K562 (cell line): ENCODE measurements around the gene RPL22L1. TPM values are rescaled to one million over a fixed set of nuclear protein-coding genes. Genes with fewer than 3 reads are reported as not detected.

Experiments used
- BACH1 ChIP-seq: fragments of 200-800 bp; sonication (Bioruptor generic); IDR thresholded peaks from 2 replicates; pipeline ENCODE4 v1.6.1; 2016; ENCODE audit warnings: missing genetic modification characterization, missing compliant biosample characterization
- C11orf30 ChIP-seq: fragments of 450-650 bp; IDR thresholded peaks from 2 replicates; pipeline ENCODE4 v1.6.1; 2016; ENCODE audit warnings: low read depth, mild to moderate bottlenecking
- CBX3 ChIP-seq, 2 experiments: IDR thresholded peaks; 1 replicate in 1 of 2; 2 replicates in 1 of 2; pipeline ENCODE4 v1.6.1; 2012; ENCODE audit warnings: inconsistent platforms in 2 of 2, low read length in 2 of 2, borderline replicate concordance in 1 of 2, control low read depth in 1 of 2
- CLOCK ChIP-seq: fragments of 250-450 bp; sonication (Bioruptor Pico); IDR thresholded peaks from 2 replicates; pipeline ENCODE4 v1.4.0; 2020; ENCODE audit warnings: mild to moderate bottlenecking, moderate library complexity, borderline replicate concordance
- CXXC5 ChIP-seq: fragments of 250-450 bp; sonication (Bioruptor Pico); IDR thresholded peaks from 2 replicates; pipeline ENCODE4 v1.8.0; 2022; ENCODE audit warnings: inconsistent platforms, mild to moderate bottlenecking, moderate library complexity
- DACH1 ChIP-seq: fragments of 450-650 bp; IDR thresholded peaks from 2 replicates; pipeline ENCODE4 v1.6.1; 2018; ENCODE audit not compliant: partially characterized antibody
- ETV5 ChIP-seq: sonication (generic); formaldehyde crosslinking; IDR thresholded peaks from 2 replicates; pipeline ENCODE4 v1.4.0; 2020; ENCODE audit warnings: low read depth, mild to moderate bottlenecking, missing genetic modification reagents
- EZH2 ChIP-seq: IDR thresholded peaks from 2 replicates; pipeline ENCODE4 v1.6.1; 2012; ENCODE audit warnings: low read depth, mild to moderate bottlenecking, inconsistent platforms, low read length, borderline replicate concordance
- HBP1 ChIP-seq: fragments of 450-650 bp; formaldehyde crosslinking; IDR thresholded peaks from 2 replicates; pipeline ENCODE4 v1.4.0; 2022; ENCODE audit warnings: missing genetic modification characterization
- HCFC1 ChIP-seq: IDR thresholded peaks from 2 replicates; pipeline ENCODE4 v1.6.1; 2012; ENCODE audit warnings: low read depth, low read length, improper control_type of control experiment
- HDAC1 ChIP-seq, 2 experiments: fragments of 450-650 bp; IDR thresholded peaks; 2 replicates each; pipeline ENCODE4 v1.6.1; 2016 to 2017; ENCODE audit warnings: inconsistent platforms in 1 of 2, mild to moderate bottlenecking in 1 of 2, moderate library complexity in 1 of 2
- ILK ChIP-seq: fragments of 450-650 bp; IDR thresholded peaks from 2 replicates; pipeline ENCODE4 v1.6.1; 2016; ENCODE audit warnings: missing genetic modification characterization, low read depth, mild to moderate bottlenecking, missing compliant biosample characterization, moderate library complexity, borderline replicate concordance
- PHB ChIP-seq: fragments of 250-450 bp; sonication (Bioruptor Pico); IDR thresholded peaks from 2 replicates; pipeline ENCODE4 v1.5.0; 2021
- RBM22 ChIP-seq: fragments of 200-400 bp; formaldehyde crosslinking; IDR thresholded peaks from 2 replicates; pipeline ENCODE4 v1.6.1; 2018; ENCODE audit warnings: low read length, low read depth; ENCODE audit not compliant: poor library complexity, severe bottlenecking
- TAF1 ChIP-seq: IDR thresholded peaks from 2 replicates; pipeline ENCODE4 v1.6.1; 2011; ENCODE audit warnings: mild to moderate bottlenecking, low read length, moderate library complexity; ENCODE audit not compliant: insufficient read depth, control insufficient read depth, severe bottlenecking; ENCODE audit errors: extremely low read depth
- TAF7 ChIP-seq: fragments of 450-650 bp; IDR thresholded peaks from 2 replicates; pipeline ENCODE4 v1.6.1; 2016; ENCODE audit warnings: missing genetic modification characterization, missing compliant biosample characterization
- TEAD4 ChIP-seq, 2 experiments: sonication (generic) in 1 of 2; formaldehyde crosslinking in 1 of 2; IDR thresholded peaks; 2 replicates each; pipeline versions ENCODE4 v1.6.1 to v1.8.0; 2012 to 2022; ENCODE audit warnings: borderline replicate concordance in 1 of 2, inconsistent platforms in 1 of 2, low read length in 1 of 2, mild to moderate bottlenecking in 1 of 2, missing genetic modification reagents in 1 of 2
- polyA plus RNA-seq, 8 experiments: library from polyadenylated mRNA; depleted of rRNA in 4 of 8; stranded (reverse) in 5 of 8; unstranded in 3 of 8; fragments of >200 nt; fragmentation: Nextera tagmentation in 2 of 8; fragmentation: Illumina TruSeq in 1 of 8; extraction: Ambion mirVana in 2 of 8; extraction: Trizol in 1 of 8; gene quantifications; 2 replicates each; pipeline versions ENCODE4 v1.2.1 to v1.2.3, GENCODE V29; 2011 to 2014; ENCODE audit warnings: inconsistent platforms in 1 of 8, missing spikeins in 1 of 8
- total RNA-seq, 7 experiments: library from RNA; depleted of rRNA in 6 of 7; stranded (reverse); fragments of >200 nt in 6 of 7; fragmentation: Illumina TruSeq in 2 of 7; extraction: Trizol in 2 of 7; gene quantifications; 2 replicates each; pipeline versions ENCODE4 v1.2.1 to v1.2.3, GENCODE V29; 2011 to 2021; ENCODE audit warnings: low replicate concordance in 1 of 7
- TF ChIP-seq, protein P1 (sequence below), 2 experiments: fragments of 450-650 bp; IDR thresholded peaks; 2 replicates each; pipeline ENCODE4 v1.6.1; 2018; ENCODE audit warnings: mild to moderate bottlenecking in 2 of 2, low read depth in 1 of 2; ENCODE audit not compliant: partially characterized antibody in 2 of 2

RPL22L1 gene
- total and polyA plus RNA-seq, 9 of the 15 experiments (the other 6 are each of a cell fraction or from before 2014, with no cell fraction given): 53.9 to 198 (median 108) TPM

GRCh38 chr3:170869645-170870593, at the start of gene RPL22L1 (continued):
- TF ChIP-seq, protein P1, sequence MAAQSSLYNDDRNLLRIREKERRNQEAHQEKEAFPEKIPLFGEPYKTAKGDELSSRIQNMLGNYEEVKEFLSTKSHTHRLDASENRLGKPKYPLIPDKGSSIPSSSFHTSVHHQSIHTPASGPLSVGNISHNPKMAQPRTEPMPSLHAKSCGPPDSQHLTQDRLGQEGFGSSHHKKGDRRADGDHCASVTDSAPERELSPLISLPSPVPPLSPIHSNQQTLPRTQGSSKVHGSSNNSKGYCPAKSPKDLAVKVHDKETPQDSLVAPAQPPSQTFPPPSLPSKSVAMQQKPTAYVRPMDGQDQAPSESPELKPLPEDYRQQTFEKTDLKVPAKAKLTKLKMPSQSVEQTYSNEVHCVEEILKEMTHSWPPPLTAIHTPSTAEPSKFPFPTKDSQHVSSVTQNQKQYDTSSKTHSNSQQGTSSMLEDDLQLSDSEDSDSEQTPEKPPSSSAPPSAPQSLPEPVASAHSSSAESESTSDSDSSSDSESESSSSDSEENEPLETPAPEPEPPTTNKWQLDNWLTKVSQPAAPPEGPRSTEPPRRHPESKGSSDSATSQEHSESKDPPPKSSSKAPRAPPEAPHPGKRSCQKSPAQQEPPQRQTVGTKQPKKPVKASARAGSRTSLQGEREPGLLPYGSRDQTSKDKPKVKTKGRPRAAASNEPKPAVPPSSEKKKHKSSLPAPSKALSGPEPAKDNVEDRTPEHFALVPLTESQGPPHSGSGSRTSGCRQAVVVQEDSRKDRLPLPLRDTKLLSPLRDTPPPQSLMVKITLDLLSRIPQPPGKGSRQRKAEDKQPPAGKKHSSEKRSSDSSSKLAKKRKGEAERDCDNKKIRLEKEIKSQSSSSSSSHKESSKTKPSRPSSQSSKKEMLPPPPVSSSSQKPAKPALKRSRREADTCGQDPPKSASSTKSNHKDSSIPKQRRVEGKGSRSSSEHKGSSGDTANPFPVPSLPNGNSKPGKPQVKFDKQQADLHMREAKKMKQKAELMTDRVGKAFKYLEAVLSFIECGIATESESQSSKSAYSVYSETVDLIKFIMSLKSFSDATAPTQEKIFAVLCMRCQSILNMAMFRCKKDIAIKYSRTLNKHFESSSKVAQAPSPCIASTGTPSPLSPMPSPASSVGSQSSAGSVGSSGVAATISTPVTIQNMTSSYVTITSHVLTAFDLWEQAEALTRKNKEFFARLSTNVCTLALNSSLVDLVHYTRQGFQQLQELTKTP (IDR thresholded peaks at IDR 0.05; ENCODE audit: low read depth in 1 of 2, partially characterized antibody in 2 of 2): peak; percentile 63 to 75
- TF ChIP-seq HDAC1 (IDR thresholded peaks at IDR 0.05) (peak in 1 of 2 experiments; percentile 73; a peak in 2 of 4 replicates), BACH1 (tag) (peak; percentile 68; the same call in 1 of the 2 replicates), EZH2 (no peak), CXXC5 (CRISPR knock-in tag) (peak; percentile 89), CBX3 (IDR thresholded peaks at IDR 0.05; ENCODE audit: borderline replicate concordance in 1 of 2, low read length in 2 of 2) (no peak), ILK (tag) (no peak), RBM22 (peak; percentile 51), HCFC1 (peak; percentile 63), HBP1 (peak; percentile 92), C11orf30 (peak; percentile 72), TAF1 (peak; percentile 98), ETV5 (CRISPR knock-in tag) (peak; percentile 56; the same call in 1 of the 2 replicates), TAF7 (tag) (peak; percentile 94), PHB (CRISPR knock-in tag) (no peak), CLOCK (no peak), DACH1 (no peak), TEAD4 (IDR thresholded peaks at IDR 0.05; ENCODE audit: low read length) (no peak), TEAD4 (CRISPR knock-in tag; IDR thresholded peaks at IDR 0.05; ENCODE audit: borderline replicate concordance) (no peak)
